ENCODE results near the gene RASD1.

RASD1 gene

GRCh38 chr17:17519886-17520285 lies 23.7 kb upstream of the RASD1 start:
- no peak for TF ChIP-seq CTCF (conservative IDR thresholded peaks at IDR 0.05; ENCODE audit: low read depth, low read length)
- DNase-seq (ENCODE audit: low read depth), result no peak
- H3K4me3 ChIP-seq (ENCODE audit: low read length), result no peak overlapping the region

- no peak overlapping the region for H3K4me3 ChIP-seq (ENCODE audit: low read length)
- DNase-seq (ENCODE audit: low read depth), result no peak
- TF ChIP-seq CTCF (conservative IDR thresholded peaks at IDR 0.05; ENCODE audit: low read depth, low read length), result no peak
Observed at GRCh38 chr17:17518951-17519350, 22.8 kb upstream of the RASD1 start.

- DNase-seq (ENCODE audit: low read depth), result no peak
- no peak overlapping the region for H3K4me3 ChIP-seq (ENCODE audit: low read length)
- no peak for TF ChIP-seq CTCF (conservative IDR thresholded peaks at IDR 0.05; ENCODE audit: low read depth, low read length)
Observed at GRCh38 chr17:17518014-17518413, 21.8 kb upstream of the RASD1 start.

GRCh38 chr17:17516941-17517720 lies 20.9 kb upstream of the RASD1 start:
- no peak overlapping the region for H3K4me3 ChIP-seq (ENCODE audit: low read length)
- no peak for DNase-seq (ENCODE audit: low read depth)
- TF ChIP-seq CTCF (conservative IDR thresholded peaks at IDR 0.05; ENCODE audit: low read depth, low read length), result no peak

GRCh38 chr17:17515934-17516930 lies 20.0 kb upstream of the RASD1 start:
- no peak overlapping the region for H3K4me3 ChIP-seq (ENCODE audit: low read length)
- DNase-seq (ENCODE audit: low read depth), result no peak
- no peak for TF ChIP-seq CTCF (conservative IDR thresholded peaks at IDR 0.05; ENCODE audit: low read depth, low read length)

- no peak for TF ChIP-seq CTCF (conservative IDR thresholded peaks at IDR 0.05; ENCODE audit: low read depth, low read length)
- H3K4me3 ChIP-seq (ENCODE audit: low read length), result no peak overlapping the region
- DNase-seq (ENCODE audit: low read depth), result no peak
Observed at GRCh38 chr17:17514993-17515933, 19.1 kb upstream of the RASD1 start.
